Breast epithelium (tissue), 4 donors: ENCODE results near the gene IGFBP4. TPM values are rescaled to one million over a fixed set of nuclear protein-coding genes. Genes with fewer than 3 reads are reported as not detected.

Experiments used
- DNase-seq, 2 donors: peaks; one replicate each; pipeline ENCODE4 v3.0.0-alpha.2; 2019; ENCODE audit warnings: low spot score in 2 of 2
- H3K27ac ChIP-seq, 2 donors: fragments of 200-600 bp; sonication (generic) in 1 of 2; one replicate each; pipeline ENCODE4 v1.5.1; 2016 to 2019; ENCODE audit warnings: mild to moderate bottlenecking in 1 of 2
- H3K27me3 ChIP-seq, 2 donors: fragments of 200-600 bp; sonication (generic) in 1 of 2; one replicate each; pipeline versions ENCODE4 v1.5.1 to v1.6.0; 2017 to 2019; ENCODE audit warnings: control low read depth in 1 of 2, mild to moderate bottlenecking in 1 of 2
- H3K36me3 ChIP-seq: fragments of 200-600 bp; one replicate; pipeline ENCODE4 v1.5.1; 2019
- H3K4me1 ChIP-seq, 2 donors: fragments of 200-600 bp; sonication (generic); one replicate each; pipeline ENCODE4 v1.5.1; 2016 to 2019; ENCODE audit warnings: control low read depth in 1 of 2
- H3K4me3 ChIP-seq, 3 donors: fragments of 200-600 bp; sonication (generic); 1 replicate in 2 of 3; 2 replicates in 1 of 3; pipeline ENCODE4 v1.5.1; 2016 to 2019; ENCODE audit warnings: mild to moderate bottlenecking in 3 of 3, moderate library complexity in 2 of 3
- H3K9me3 ChIP-seq, 2 donors: fragments of 200-600 bp; sonication (generic) in 1 of 2; one replicate each; pipeline ENCODE4 v1.5.1; 2016 to 2019; ENCODE audit warnings: control low read depth in 1 of 2
- CTCF ChIP-seq, 3 donors: fragments of 450-650 bp; IDR thresholded peaks; one replicate each; pipeline ENCODE4 v1.5.1; 2016 to 2017; ENCODE audit warnings: antibody characterized with exemption in 3 of 3, mild to moderate bottlenecking in 3 of 3, moderate library complexity in 3 of 3
- POLR2A ChIP-seq: fragments of 450-650 bp; IDR thresholded peaks from one replicate; pipeline ENCODE4 v1.6.1; 2016; ENCODE audit warnings: antibody characterized with exemption, mild to moderate bottlenecking, moderate library complexity
- POLR2AphosphoS5 ChIP-seq, 3 donors: sonication (generic); formaldehyde crosslinking; IDR thresholded peaks; one replicate each; pipeline ENCODE4 v1.6.1; 2017; ENCODE audit warnings: antibody characterized with exemption in 3 of 3
- intact Hi-C: fragments of 100-400 bp; cut with DNase I; formaldehyde crosslinking; loops from one replicate; pipeline ENCODE4 v1.15.1; 2023; ENCODE audit warnings: low total_unique reads
- total RNA-seq, 3 donors: library from RNA; depleted of rRNA; stranded (reverse); fragments of >200 nt; gene quantifications; one replicate each; pipeline ENCODE4 v1.1.0, GENCODE V29; 2016

Gene IGFBP4
- total RNA-seq, 3 donors from 2014 or later, result 191 to 893 (median 278) TPM

- Histone ChIP-seq H3K36me3 (no peaks in the 10 kb centered on the region), H3K9me3 (no peaks in the 10 kb centered on the region), H3K4me3 (peak overlapping the region; percentile 75 to 98 (median 77)), H3K27me3 (no peaks in the 10 kb centered on the region), H3K27ac (peak overlapping the region; percentile 94), H3K4me1 (peaks cover 16 to 24% of the 10 kb centered on the region in 2 donors)
- DNase-seq, result no peak
- TF ChIP-seq CTCF (IDR thresholded peaks at IDR 0.05), result no peak
- peak in 1 of 3 donors; percentile 47 for TF ChIP-seq POLR2AphosphoS5 (IDR thresholded peaks at IDR 0.05)
- intact Hi-C loops, result no loop called here
These were observed 3.9 kb downstream of the IGFBP4 start for GRCh38 chr17:40447148-40447644.

GRCh38 chr17:40447806-40448205, 4.6 kb downstream of the IGFBP4 start:
- TF ChIP-seq CTCF (IDR thresholded peaks at IDR 0.05) (no peak), POLR2AphosphoS5 (IDR thresholded peaks at IDR 0.05) (no peak), POLR2A (no peak)
- no peak for DNase-seq
- intact Hi-C loops, result no loop called here
- no peaks in the 10 kb centered on the region for H3K9me3 ChIP-seq
- no peaks in the 10 kb centered on the region for H3K36me3 ChIP-seq
- H3K4me3 ChIP-seq, result peak overlapping the region; percentile 24 to 98 (median 77)
- H3K27ac ChIP-seq, result peak overlapping the region; percentile 94
- H3K4me1 ChIP-seq, result peaks cover 16 to 24% of the 10 kb centered on the region in 2 donors
- no peaks in the 10 kb centered on the region for H3K27me3 ChIP-seq

DNA sequence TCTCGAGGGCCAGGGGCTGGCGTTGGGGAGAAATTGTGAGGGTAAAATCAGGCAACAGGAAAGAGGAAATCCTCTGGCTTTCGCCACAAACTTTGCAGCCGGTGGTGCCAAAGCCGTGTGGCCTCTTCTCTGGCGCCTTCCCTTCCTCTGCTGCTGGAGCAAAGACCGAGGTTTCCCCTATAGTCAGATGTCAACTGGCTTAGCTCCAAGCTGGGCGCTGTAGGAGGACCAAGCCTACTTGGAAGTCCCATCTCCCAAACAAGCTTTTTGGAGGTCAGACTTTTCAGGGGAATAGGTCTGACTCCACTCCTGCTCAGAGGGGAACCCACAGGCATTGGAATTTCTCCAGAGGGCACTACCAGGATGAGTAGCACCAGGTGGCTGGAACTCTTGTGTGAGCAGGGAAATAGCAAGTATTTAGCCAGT, 5.0 kb downstream of the IGFBP4 start:
- no peak for DNase-seq
- intact Hi-C loops, result no loop called here
- no peaks in the 10 kb centered on the region for H3K36me3 ChIP-seq
- no peaks in the 10 kb centered on the region for H3K9me3 ChIP-seq
- no peaks in the 10 kb centered on the region for H3K27me3 ChIP-seq
- H3K4me3 ChIP-seq, result peak overlapping the region; percentile 24 to 98 (median 77)
- TF ChIP-seq POLR2AphosphoS5 (IDR thresholded peaks at IDR 0.05), result no peak
- TF ChIP-seq POLR2A, result no peak
- TF ChIP-seq CTCF (IDR thresholded peaks at IDR 0.05), result no peak
- H3K27ac ChIP-seq, result peak overlapping the region; percentile 94
- peaks cover 16 to 24% of the 10 kb centered on the region in 2 donors for H3K4me1 ChIP-seq

DNA sequence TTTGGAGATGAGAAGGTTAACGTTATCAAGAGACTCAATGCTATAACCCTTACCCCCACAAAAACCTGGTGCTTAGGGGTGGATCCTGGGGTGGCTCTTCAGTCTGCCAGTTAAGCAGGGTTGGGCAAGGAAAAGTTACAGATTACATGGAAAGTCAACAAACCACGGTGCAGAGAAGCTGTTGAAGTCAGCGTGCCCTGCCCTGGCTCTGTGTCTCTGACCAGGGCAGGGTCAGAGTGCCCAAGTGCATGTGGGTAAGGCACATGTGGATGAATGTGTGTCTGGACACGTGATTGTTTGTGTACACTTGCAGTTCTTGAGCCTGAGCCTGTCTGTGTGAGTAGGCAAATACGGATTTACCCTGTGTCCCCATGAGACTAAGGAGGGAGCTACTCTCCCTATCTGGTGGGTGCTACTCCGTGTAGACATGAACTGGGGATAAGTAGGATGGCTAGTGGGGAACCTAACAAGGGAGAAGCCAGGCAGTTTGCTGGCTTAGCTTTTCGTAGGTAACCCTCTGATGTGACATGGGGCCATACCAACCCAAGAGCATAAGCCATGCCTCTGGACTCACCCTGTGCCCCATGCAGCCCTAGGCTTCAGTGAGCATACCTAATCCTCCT, 5.5 kb downstream of the IGFBP4 start:
- Histone ChIP-seq H3K4me1 (peaks cover 16 to 24% of the 10 kb centered on the region in 2 donors), H3K27ac (peak overlapping the region; percentile 94), H3K36me3 (peaks cover 5% of the 10 kb centered on the region), H3K9me3 (no peaks in the 10 kb centered on the region), H3K4me3 (peak overlapping the region; percentile 24 to 98 (median 77)), H3K27me3 (no peaks in the 10 kb centered on the region)
- DNase-seq, result peak; percentile 58 to 60
- TF ChIP-seq CTCF (IDR thresholded peaks at IDR 0.05) (no peak), POLR2A (no peak), POLR2AphosphoS5 (IDR thresholded peaks at IDR 0.05) (peak in 2 of 3 donors; percentile 65 to 66)
- intact Hi-C loops, result no loop called here

DNA sequence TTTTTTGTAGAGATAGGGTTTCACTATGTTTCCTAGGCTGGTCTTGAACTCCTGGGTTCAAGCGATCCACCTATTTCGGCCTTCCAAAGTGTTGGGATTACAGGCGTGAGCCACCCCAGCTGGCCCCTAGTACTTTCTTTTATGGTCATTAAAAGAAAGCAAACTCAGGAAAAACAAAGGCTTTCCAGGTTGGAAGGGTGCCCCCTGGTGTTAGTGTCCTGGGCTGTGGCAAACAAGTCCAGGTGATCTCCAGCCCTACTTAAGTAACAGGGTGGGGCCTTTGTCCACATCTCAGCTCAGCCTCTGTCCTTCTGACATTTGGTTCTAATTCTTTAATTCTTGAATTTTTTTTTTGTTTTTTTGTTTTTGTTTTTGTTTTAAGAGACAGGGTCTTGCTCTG, 6.9 kb downstream of the IGFBP4 start:
- no peaks in the 10 kb centered on the region for H3K9me3 ChIP-seq
- H3K27me3 ChIP-seq, result no peaks in the 10 kb centered on the region
- TF ChIP-seq POLR2AphosphoS5 (IDR thresholded peaks at IDR 0.05) (no peak), CTCF (IDR thresholded peaks at IDR 0.05) (peak; percentile 30 to 35 (median 31))
- peaks cover 16 to 24% of the 10 kb centered on the region in 2 donors for H3K4me1 ChIP-seq
- peak overlapping the region in 1 of 3 donors; percentile 98 for H3K4me3 ChIP-seq
- peak overlapping the region; percentile 74 to 94 for H3K27ac ChIP-seq
- no peak for DNase-seq
- peaks cover 15% of the 10 kb centered on the region for H3K36me3 ChIP-seq
- intact Hi-C loops, result no loop called here
